IPS DF 6.9 (cell line): ENCODE measurements around the gene ZNF423.

ENCODE experiments used
- DNase-seq: peaks from one replicate; pipeline ENCODE4 v3.0.0-alpha.2; 2013; ENCODE audit warnings: low read depth, low spot score
- H3K27ac ChIP-seq: one replicate; pipeline ENCODE4 v1.5.1; 2013; ENCODE audit warnings: low read length, control low read depth
- H3K27me3 ChIP-seq: 2 replicates; pipeline ENCODE4 v1.6.1; 2013; ENCODE audit warnings: mild to moderate bottlenecking, low read length; ENCODE audit not compliant: control insufficient read depth, insufficient read depth
- H3K36me3 ChIP-seq: 2 replicates; pipeline ENCODE4 v1.6.1; 2013; ENCODE audit warnings: low read length; ENCODE audit not compliant: control insufficient read depth, insufficient read depth
- H3K4me1 ChIP-seq: 2 replicates; pipeline ENCODE4 v1.6.1; 2013; ENCODE audit warnings: low read length; ENCODE audit not compliant: control insufficient read depth, insufficient read depth
- H3K4me3 ChIP-seq: 2 replicates; pipeline ENCODE4 v1.5.1; 2013; ENCODE audit warnings: mild to moderate bottlenecking, low read length
- H3K9me3 ChIP-seq: 2 replicates; pipeline ENCODE4 v1.6.1; 2013; ENCODE audit warnings: low read length, inconsistent platforms; ENCODE audit not compliant: control insufficient read depth, insufficient read depth
- WGBS: extraction: QIAGEN DNeasy Blood & Tissue Kit; methylation state at CpG from one replicate; pipeline ENCODE4 v1.1.7; 2013; ENCODE audit warnings: mixed read lengths, missing lambda C conversion rate; ENCODE audit not compliant: insufficient read length, insufficient coverage; 5-methylcytosine and 5-hydroxymethylcytosine counted together

ZNF423 gene

GRCh38 chr16:49733313-49734009 lies 122.5 kb downstream of the ZNF423 start:
- Histone ChIP-seq H3K27me3 (no peaks in the 10 kb centered on the region), H3K36me3 (no peaks in the 10 kb centered on the region), H3K9me3 (no peaks in the 10 kb centered on the region), H3K27ac (no peak overlapping the region), H3K4me1 (no peaks in the 10 kb centered on the region), H3K4me3 (no peak overlapping the region)
- DNase-seq, result no peak
- 100% methylated on average over 2 of the region's 10 CpGs for WGBS

GRCh38 chr16:49731911-49732310 lies 124.0 kb downstream of the ZNF423 start:
- DNase-seq, result no peak
- Histone ChIP-seq H3K27ac (no peak overlapping the region), H3K9me3 (no peaks in the 10 kb centered on the region), H3K4me1 (no peaks in the 10 kb centered on the region), H3K36me3 (no peaks in the 10 kb centered on the region), H3K27me3 (no peaks in the 10 kb centered on the region), H3K4me3 (no peak overlapping the region)
- no CpG with 5 or more reads among the region's 3 CpGs for WGBS

- no peaks in the 10 kb centered on the region for H3K4me1 ChIP-seq
- no peak overlapping the region for H3K27ac ChIP-seq
- WGBS, result no CpG with 5 or more reads among the region's 12 CpGs
- H3K36me3 ChIP-seq, result no peaks in the 10 kb centered on the region
- DNase-seq, result no peak
- H3K4me3 ChIP-seq, result no peak overlapping the region
- H3K9me3 ChIP-seq, result no peaks in the 10 kb centered on the region
- H3K27me3 ChIP-seq, result no peaks in the 10 kb centered on the region
Measured at GRCh38 chr16:49730772-49731171, 125.1 kb downstream of the ZNF423 start.

GRCh38 chr16:49727611-49728010 lies 128.3 kb downstream of the ZNF423 start:
- H3K27me3 ChIP-seq, result no peaks in the 10 kb centered on the region
- no peaks in the 10 kb centered on the region for H3K4me1 ChIP-seq
- WGBS, result no CpG with 5 or more reads among the region's 11 CpGs
- no peaks in the 10 kb centered on the region for H3K9me3 ChIP-seq
- H3K4me3 ChIP-seq, result no peak overlapping the region
- no peak overlapping the region for H3K27ac ChIP-seq
- H3K36me3 ChIP-seq, result no peaks in the 10 kb centered on the region
- no peak for DNase-seq

GRCh38 chr16:49726155-49726554 lies 129.8 kb downstream of the ZNF423 start:
- H3K4me3 ChIP-seq, result no peak overlapping the region
- no peaks in the 10 kb centered on the region for H3K36me3 ChIP-seq
- H3K27me3 ChIP-seq, result no peaks in the 10 kb centered on the region
- H3K27ac ChIP-seq, result no peak overlapping the region
- H3K9me3 ChIP-seq, result no peaks in the 10 kb centered on the region
- no peak for DNase-seq
- no peaks in the 10 kb centered on the region for H3K4me1 ChIP-seq
- no CpG with 5 or more reads among the region's 6 CpGs for WGBS

GRCh38 chr16:49725651-49726050 lies 130.3 kb downstream of the ZNF423 start:
- no CpG with 5 or more reads among the region's 8 CpGs for WGBS
- Histone ChIP-seq H3K9me3 (no peaks in the 10 kb centered on the region), H3K36me3 (no peaks in the 10 kb centered on the region), H3K27ac (no peak overlapping the region), H3K4me3 (no peak overlapping the region), H3K4me1 (no peaks in the 10 kb centered on the region), H3K27me3 (no peaks in the 10 kb centered on the region)
- DNase-seq, result no peak

GRCh38 chr16:49724774-49725173 lies 131.1 kb downstream of the ZNF423 start:
- DNase-seq, result no peak
- Histone ChIP-seq H3K4me3 (no peak overlapping the region), H3K27ac (no peak overlapping the region), H3K4me1 (no peaks in the 10 kb centered on the region), H3K9me3 (no peaks in the 10 kb centered on the region), H3K36me3 (no peaks in the 10 kb centered on the region), H3K27me3 (no peaks in the 10 kb centered on the region)
- WGBS, result no CpG with 5 or more reads among the region's 5 CpGs

- no peak overlapping the region for H3K4me3 ChIP-seq
- H3K27me3 ChIP-seq, result no peaks in the 10 kb centered on the region
- H3K27ac ChIP-seq, result no peak overlapping the region
- no CpG with 5 or more reads among the region's 1 CpG for WGBS
- H3K4me1 ChIP-seq, result no peaks in the 10 kb centered on the region
- H3K9me3 ChIP-seq, result no peaks in the 10 kb centered on the region
- DNase-seq, result no peak
- no peaks in the 10 kb centered on the region for H3K36me3 ChIP-seq
Measured at GRCh38 chr16:49723310-49723709, 132.6 kb downstream of the ZNF423 start.

GRCh38 chr16:49720225-49720624 lies 135.7 kb downstream of the ZNF423 start:
- no CpG with 5 or more reads among the region's 3 CpGs for WGBS
- Histone ChIP-seq H3K36me3 (no peaks in the 10 kb centered on the region), H3K9me3 (no peaks in the 10 kb centered on the region), H3K4me1 (no peaks in the 10 kb centered on the region), H3K27ac (no peak overlapping the region), H3K4me3 (no peak overlapping the region), H3K27me3 (no peaks in the 10 kb centered on the region)
- DNase-seq, result no peak

- H3K27me3 ChIP-seq, result no peaks in the 10 kb centered on the region
- no peaks in the 10 kb centered on the region for H3K36me3 ChIP-seq
- no peak overlapping the region for H3K27ac ChIP-seq
- H3K4me3 ChIP-seq, result no peak overlapping the region
- H3K9me3 ChIP-seq, result no peaks in the 10 kb centered on the region
- H3K4me1 ChIP-seq, result no peaks in the 10 kb centered on the region
- no peak for DNase-seq
- no CpG with 5 or more reads among the region's 4 CpGs for WGBS
Measured at GRCh38 chr16:49717689-49718088, 138.2 kb downstream of the ZNF423 start.

- no peaks in the 10 kb centered on the region for H3K36me3 ChIP-seq
- DNase-seq, result no peak
Measured at GRCh38 chr16:49716339-49716934, 139.5 kb downstream of the ZNF423 start.

More at GRCh38 chr16:49716339-49716934, 139.5 kb downstream of the ZNF423 start:
- no peak overlapping the region for H3K27ac ChIP-seq
- WGBS, result no CpG with 5 or more reads among the region's 12 CpGs
- H3K9me3 ChIP-seq, result no peaks in the 10 kb centered on the region
- no peaks in the 10 kb centered on the region for H3K4me1 ChIP-seq
- H3K27me3 ChIP-seq, result no peaks in the 10 kb centered on the region
- H3K4me3 ChIP-seq, result no peak overlapping the region
